H9 (cell line): ENCODE results near the gene ZFAND3. TPM values are rescaled to one million over a fixed set of nuclear protein-coding genes. Genes with fewer than 3 reads are reported as not detected.

Experiments used
- DNase-seq: peaks from one replicate; pipeline ENCODE4 v3.0.0-alpha.2; 2017
- H2AFZ ChIP-seq: one replicate; pipeline ENCODE4 v1.6.1; 2013; ENCODE audit warnings: mild to moderate bottlenecking, low read length, control low read depth, moderate library complexity
- H2AK5ac ChIP-seq: 2 replicates; pipeline ENCODE4 v1.6.1; 2013; ENCODE audit warnings: low read length, control low read depth, mixed read lengths; ENCODE audit not compliant: insufficient read length
- H2BK120ac ChIP-seq: one replicate; pipeline ENCODE4 v1.6.1; 2013; ENCODE audit warnings: low read depth, mild to moderate bottlenecking, low read length, control low read depth, inconsistent platforms; ENCODE audit not compliant: poor library complexity, severe bottlenecking
- H2BK12ac ChIP-seq: 2 replicates; pipeline ENCODE4 v1.6.1; 2013; ENCODE audit warnings: low read length, control low read depth, mixed read lengths, low read depth; ENCODE audit not compliant: insufficient read length
- H2BK15ac ChIP-seq: 2 replicates; pipeline ENCODE4 v1.6.1; 2013; ENCODE audit warnings: low read depth, low read length, control low read depth
- H2BK20ac ChIP-seq: one replicate; pipeline ENCODE4 v1.6.1; 2013; ENCODE audit warnings: low read depth, mild to moderate bottlenecking, low read length, control low read depth, inconsistent platforms; ENCODE audit not compliant: poor library complexity, severe bottlenecking
- H2BK5ac ChIP-seq: 2 replicates; pipeline ENCODE4 v1.6.1; 2013; ENCODE audit warnings: low read length, control low read depth, mixed read lengths; ENCODE audit not compliant: insufficient read length
- H3K14ac ChIP-seq: 2 replicates; pipeline ENCODE4 v1.6.1; 2013; ENCODE audit warnings: low read length, control low read depth; ENCODE audit not compliant: insufficient read depth
- H3K18ac ChIP-seq: 2 replicates; pipeline ENCODE4 v1.6.1; 2013; ENCODE audit warnings: low read depth, mild to moderate bottlenecking, mixed read lengths, low read length, control low read depth; ENCODE audit not compliant: insufficient read length
- H3K23ac ChIP-seq: 2 replicates; pipeline ENCODE4 v1.6.1; 2013; ENCODE audit warnings: low read length, control low read depth, mixed read lengths, low read depth; ENCODE audit not compliant: insufficient read length
- H3K23me2 ChIP-seq: 2 replicates; pipeline ENCODE4 v1.6.1; 2013; ENCODE audit warnings: low read depth, mild to moderate bottlenecking, mixed read lengths, low read length, control low read depth; ENCODE audit not compliant: insufficient read length, poor library complexity, severe bottlenecking
- H3K27ac ChIP-seq: 2 replicates; pipeline ENCODE4 v1.5.1; 2013; ENCODE audit warnings: low read length, control low read depth, mixed read lengths, low read depth; ENCODE audit not compliant: insufficient read length
- H3K27me3 ChIP-seq: 2 replicates; pipeline ENCODE4 v1.6.1; 2013; ENCODE audit warnings: low read length, control low read depth, inconsistent platforms; ENCODE audit not compliant: insufficient read depth
- H3K4ac ChIP-seq: 2 replicates; pipeline ENCODE4 v1.6.1; 2013; ENCODE audit warnings: low read depth, mild to moderate bottlenecking, control low read depth, inconsistent platforms, low read length, moderate library complexity
- H3K4me1 ChIP-seq: 2 replicates; pipeline ENCODE4 v1.6.1; 2013; ENCODE audit warnings: low read length, control low read depth, inconsistent platforms; ENCODE audit not compliant: insufficient read depth
- H3K4me2 ChIP-seq: 2 replicates; pipeline ENCODE4 v1.6.1; 2013; ENCODE audit warnings: low read length, control low read depth, mixed read lengths; ENCODE audit not compliant: insufficient read length, insufficient read depth
- H3K56ac ChIP-seq: 2 replicates; pipeline ENCODE4 v1.6.1; 2013; ENCODE audit warnings: low read depth, mild to moderate bottlenecking, mixed read lengths, low read length, control low read depth; ENCODE audit not compliant: insufficient read length
- H3K79me1 ChIP-seq: 2 replicates; pipeline ENCODE4 v1.6.1; 2013; ENCODE audit warnings: low read depth, mild to moderate bottlenecking, moderate library complexity, low read length, control low read depth, inconsistent platforms; ENCODE audit not compliant: insufficient read depth, poor library complexity, severe bottlenecking
- H3K79me2 ChIP-seq: 2 replicates; pipeline ENCODE4 v1.6.1; 2013; ENCODE audit warnings: low read length, control low read depth, inconsistent platforms; ENCODE audit not compliant: insufficient read depth
- H3K9ac ChIP-seq: 2 replicates; pipeline ENCODE4 v1.6.1; 2013; ENCODE audit warnings: low read length, control low read depth, mixed read lengths; ENCODE audit not compliant: insufficient read length; ENCODE audit errors: extremely low read depth
- H3K9me3 ChIP-seq: one replicate; pipeline ENCODE4 v1.6.1; 2013; ENCODE audit warnings: low read depth, low read length, inconsistent platforms; ENCODE audit not compliant: control insufficient read depth
- H3T11ph ChIP-seq: one replicate; pipeline ENCODE4 v1.6.1; 2013; ENCODE audit warnings: mild to moderate bottlenecking, low read length, control low read depth, inconsistent platforms
- H4K20me1 ChIP-seq: one replicate; pipeline ENCODE4 v1.6.1; 2013; ENCODE audit not compliant: control insufficient read depth, insufficient read length, insufficient read depth
- H4K5ac ChIP-seq: 2 replicates; pipeline ENCODE4 v1.6.1; 2013; ENCODE audit warnings: low read depth, mild to moderate bottlenecking, mixed read lengths, low read length, control low read depth; ENCODE audit not compliant: insufficient read length
- H4K8ac ChIP-seq: replicated peaks from 2 replicates; pipeline ENCODE4 v1.6.1; 2013; ENCODE audit warnings: low read length, control low read depth, mixed read lengths, low read depth; ENCODE audit not compliant: insufficient read length
- H4K91ac ChIP-seq: 2 replicates; pipeline ENCODE4 v1.6.1; 2013; ENCODE audit warnings: low read depth, mild to moderate bottlenecking, moderate library complexity, mixed read lengths, low read length, control low read depth; ENCODE audit not compliant: insufficient read length
- H3K27ac Mint-ChIP-seq, 3 experiments: 2 replicates in 2 of 3; 3 replicates in 1 of 3; pipeline ENCODE4 v1.8.0; 2020 to 2021; ENCODE audit warnings: mixed read lengths in 3 of 3, mild to moderate bottlenecking in 1 of 3, moderate library complexity in 1 of 3
- H3K27me3 Mint-ChIP-seq: 2 replicates; pipeline ENCODE4 v1.8.0; 2021; ENCODE audit warnings: low read depth, mild to moderate bottlenecking, moderate library complexity, mixed read lengths
- H3K36me3 Mint-ChIP-seq, 3 experiments: 2 replicates in 2 of 3; 3 replicates in 1 of 3; pipeline ENCODE4 v1.8.0; 2020 to 2021; ENCODE audit warnings: low read depth in 3 of 3, mixed read lengths in 3 of 3; ENCODE audit not compliant: insufficient read depth in 1 of 3
- H3K4me1 Mint-ChIP-seq, 2 experiments: 2 replicates each; pipeline ENCODE4 v1.8.0; 2020; ENCODE audit warnings: mixed read lengths in 2 of 2
- H3K4me3 Mint-ChIP-seq, 2 experiments: 2 replicates in 1 of 2; 3 replicates in 1 of 2; pipeline ENCODE4 v1.8.0; 2020 to 2021; ENCODE audit warnings: mild to moderate bottlenecking in 2 of 2, mixed read lengths in 2 of 2, moderate library complexity in 1 of 2
- H3K9me3 Mint-ChIP-seq, 2 experiments: 2 replicates in 1 of 2; 3 replicates in 1 of 2; pipeline ENCODE4 v1.8.0; 2020; ENCODE audit warnings: mild to moderate bottlenecking in 2 of 2, mixed read lengths in 2 of 2, moderate library complexity in 1 of 2
- WGBS: extraction: QIAGEN DNeasy Blood & Tissue Kit; methylation state at CpG from one replicate; pipeline ENCODE4 v1.1.7; 2013; ENCODE audit warnings: missing lambda C conversion rate, low lambda C conversion rate, mixed read lengths; ENCODE audit not compliant: insufficient read length; ENCODE audit errors: extremely low coverage; 5-methylcytosine and 5-hydroxymethylcytosine counted together
- total RNA-seq: library from RNA; stranded (reverse); gene quantifications from 2 replicates; pipeline ENCODE4 v1.2.1, GENCODE V29; 2021
- TF ChIP-seq, protein P1 (sequence below): fragments of 200-600 bp; sonication (generic); conservative IDR thresholded peaks from 3 replicates; pipeline ENCODE4 v1.8.0; 2021; ENCODE audit warnings: antibody characterized with exemption, mild to moderate bottlenecking

ZFAND3 gene
- total RNA-seq, 1 experiment from 2014 or later = 57.7 TPM

DNA sequence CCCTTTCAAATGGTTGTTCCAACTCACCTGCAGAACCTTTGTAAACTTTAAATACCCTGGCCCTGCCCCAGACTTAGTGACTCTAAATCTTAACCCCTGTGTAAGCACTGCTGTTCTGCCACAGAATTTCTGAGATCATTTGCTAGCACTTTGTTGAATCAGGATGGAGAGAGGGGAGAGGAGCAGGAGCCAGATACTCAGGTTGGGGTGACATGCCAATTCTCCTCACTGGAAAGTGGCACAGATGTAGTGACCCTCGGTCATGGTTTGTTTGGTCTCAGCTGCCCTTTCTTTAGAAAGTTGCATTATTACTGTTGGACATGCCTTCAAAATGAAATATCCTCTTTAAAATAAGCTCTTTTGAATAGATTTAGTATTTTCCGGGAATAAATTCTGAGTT lies 168.0 kb downstream of the ZFAND3 start:
- H3K79me1 ChIP-seq = peaks cover 3% of the 10 kb centered on the region

More for the DNA sequence above, 168.0 kb downstream of the ZFAND3 start:
- H3K27ac ChIP-seq = no peak overlapping the region
- no peak overlapping the region for H2BK20ac ChIP-seq
- no peaks in the 10 kb centered on the region for H3K9me3 Mint-ChIP-seq
- H4K91ac ChIP-seq = no peak overlapping the region
- no peak overlapping the region for H3K4ac ChIP-seq
- H3K4me1 ChIP-seq = no peaks in the 10 kb centered on the region; the same call in 1 of the 2 replicates
- no peak overlapping the region for H2BK15ac ChIP-seq
- H4K20me1 ChIP-seq = peaks cover 3% of the 10 kb centered on the region
- no peaks in the 10 kb centered on the region for H3K27me3 Mint-ChIP-seq
- no peak overlapping the region for H3K9ac ChIP-seq
- H4K5ac ChIP-seq = peak overlapping the region; percentile 12
- TF ChIP-seq, protein P1, sequence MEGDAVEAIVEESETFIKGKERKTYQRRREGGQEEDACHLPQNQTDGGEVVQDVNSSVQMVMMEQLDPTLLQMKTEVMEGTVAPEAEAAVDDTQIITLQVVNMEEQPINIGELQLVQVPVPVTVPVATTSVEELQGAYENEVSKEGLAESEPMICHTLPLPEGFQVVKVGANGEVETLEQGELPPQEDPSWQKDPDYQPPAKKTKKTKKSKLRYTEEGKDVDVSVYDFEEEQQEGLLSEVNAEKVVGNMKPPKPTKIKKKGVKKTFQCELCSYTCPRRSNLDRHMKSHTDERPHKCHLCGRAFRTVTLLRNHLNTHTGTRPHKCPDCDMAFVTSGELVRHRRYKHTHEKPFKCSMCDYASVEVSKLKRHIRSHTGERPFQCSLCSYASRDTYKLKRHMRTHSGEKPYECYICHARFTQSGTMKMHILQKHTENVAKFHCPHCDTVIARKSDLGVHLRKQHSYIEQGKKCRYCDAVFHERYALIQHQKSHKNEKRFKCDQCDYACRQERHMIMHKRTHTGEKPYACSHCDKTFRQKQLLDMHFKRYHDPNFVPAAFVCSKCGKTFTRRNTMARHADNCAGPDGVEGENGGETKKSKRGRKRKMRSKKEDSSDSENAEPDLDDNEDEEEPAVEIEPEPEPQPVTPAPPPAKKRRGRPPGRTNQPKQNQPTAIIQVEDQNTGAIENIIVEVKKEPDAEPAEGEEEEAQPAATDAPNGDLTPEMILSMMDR = no peak
- no peaks in the 10 kb centered on the region for H3K23me2 ChIP-seq
- H4K8ac ChIP-seq = no peak overlapping the region
- no peaks in the 10 kb centered on the region for H3K9me3 ChIP-seq
- no peak overlapping the region for H3T11ph ChIP-seq
- no peak overlapping the region for H2BK120ac ChIP-seq
- WGBS = no CpG with 5 or more reads among the region's 2 CpGs
- no peak overlapping the region for H3K27ac Mint-ChIP-seq
- DNase-seq = no peak
- H3K18ac ChIP-seq = no peak overlapping the region
- H3K14ac ChIP-seq = no peak overlapping the region
- peaks cover 15 to 17% of the 10 kb centered on the region in 2 experiments for H3K4me1 Mint-ChIP-seq
- no peaks in the 10 kb centered on the region; the same call in 1 of the 2 replicates for H3K79me2 ChIP-seq
- H2BK12ac ChIP-seq = no peak overlapping the region
- H3K4me3 Mint-ChIP-seq = no peak overlapping the region
- H2AFZ ChIP-seq = no peak overlapping the region
- no peak overlapping the region for H2AK5ac ChIP-seq
- no peak overlapping the region for H3K56ac ChIP-seq
- no peak overlapping the region for H3K23ac ChIP-seq
- no peak overlapping the region for H2BK5ac ChIP-seq
- no peaks in the 10 kb centered on the region for H3K27me3 ChIP-seq
- H3K36me3 Mint-ChIP-seq = no peaks in the 10 kb centered on the region
- no peak overlapping the region for H3K4me2 ChIP-seq
